ENCODE results near the gene AGFG2. TPM values are rescaled to one million over a fixed set of nuclear protein-coding genes. Genes with fewer than 3 reads are reported as not detected.

The AGFG2 gene
- total RNA-seq, 1 donor from 2014 or later, result 30.0 TPM

DNA sequence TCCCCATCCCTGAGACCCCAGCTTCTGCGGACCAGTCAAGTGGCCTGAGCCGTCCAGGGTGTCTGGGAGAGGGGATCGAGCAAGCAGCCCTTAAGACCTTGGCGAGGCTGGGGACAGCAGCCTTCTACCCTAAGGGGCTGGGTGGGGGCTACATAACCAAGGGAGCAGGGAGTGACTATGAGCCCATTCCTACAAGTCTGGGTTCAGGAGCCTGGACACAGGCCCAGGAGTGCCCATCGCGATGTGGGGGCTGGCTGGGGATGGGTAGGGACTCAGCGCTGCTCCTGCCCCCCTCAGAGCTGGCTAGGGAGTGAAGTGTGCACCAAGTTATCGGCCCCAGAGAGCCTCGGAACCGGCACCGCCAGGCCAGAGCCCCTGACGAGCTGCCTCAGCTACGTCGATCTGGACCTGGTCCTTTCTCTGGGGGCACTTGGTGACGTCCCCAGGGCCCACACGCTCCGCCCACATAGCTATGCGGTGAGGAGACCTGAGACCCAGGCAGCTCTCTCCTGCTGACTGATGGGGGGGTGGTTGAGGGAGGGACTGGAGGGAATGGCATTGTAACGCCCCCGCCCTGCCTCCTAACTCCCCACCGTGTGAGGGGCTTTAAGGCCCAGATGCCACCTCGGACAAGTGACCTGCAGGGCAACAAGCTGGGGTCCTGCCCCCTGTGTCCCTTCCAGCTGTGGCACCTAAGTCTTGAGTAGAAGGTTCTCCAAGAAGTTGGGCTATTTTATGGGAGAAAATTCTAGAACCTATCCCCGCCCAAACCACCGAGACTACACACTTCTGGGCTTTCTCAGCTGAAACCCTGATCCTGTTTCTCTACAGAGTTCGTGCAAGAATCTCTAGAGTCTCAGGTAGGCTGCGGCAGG lies 32.2 kb downstream of the AGFG2 start:
- H3K4me3 ChIP-seq, result no peak overlapping the region
- no peak overlapping the region for H3K27ac ChIP-seq
- DNase-seq (ENCODE audit: low spot score in 2 of 2), result no peak
- intact Hi-C loops (cut with DNase I), result no loop called here
- no peaks in the 10 kb centered on the region for H3K27me3 ChIP-seq
- H3K36me3 ChIP-seq, result peaks cover 14 to 23% of the 10 kb centered on the region in 2 donors
- peaks cover 0 to 10% of the 10 kb centered on the region in 2 donors for H3K4me1 ChIP-seq
- H3K9me3 ChIP-seq, result no peaks in the 10 kb centered on the region
- TF ChIP-seq, protein P1, sequence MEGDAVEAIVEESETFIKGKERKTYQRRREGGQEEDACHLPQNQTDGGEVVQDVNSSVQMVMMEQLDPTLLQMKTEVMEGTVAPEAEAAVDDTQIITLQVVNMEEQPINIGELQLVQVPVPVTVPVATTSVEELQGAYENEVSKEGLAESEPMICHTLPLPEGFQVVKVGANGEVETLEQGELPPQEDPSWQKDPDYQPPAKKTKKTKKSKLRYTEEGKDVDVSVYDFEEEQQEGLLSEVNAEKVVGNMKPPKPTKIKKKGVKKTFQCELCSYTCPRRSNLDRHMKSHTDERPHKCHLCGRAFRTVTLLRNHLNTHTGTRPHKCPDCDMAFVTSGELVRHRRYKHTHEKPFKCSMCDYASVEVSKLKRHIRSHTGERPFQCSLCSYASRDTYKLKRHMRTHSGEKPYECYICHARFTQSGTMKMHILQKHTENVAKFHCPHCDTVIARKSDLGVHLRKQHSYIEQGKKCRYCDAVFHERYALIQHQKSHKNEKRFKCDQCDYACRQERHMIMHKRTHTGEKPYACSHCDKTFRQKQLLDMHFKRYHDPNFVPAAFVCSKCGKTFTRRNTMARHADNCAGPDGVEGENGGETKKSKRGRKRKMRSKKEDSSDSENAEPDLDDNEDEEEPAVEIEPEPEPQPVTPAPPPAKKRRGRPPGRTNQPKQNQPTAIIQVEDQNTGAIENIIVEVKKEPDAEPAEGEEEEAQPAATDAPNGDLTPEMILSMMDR (IDR thresholded peaks at IDR 0.05), result no peak

DNA sequence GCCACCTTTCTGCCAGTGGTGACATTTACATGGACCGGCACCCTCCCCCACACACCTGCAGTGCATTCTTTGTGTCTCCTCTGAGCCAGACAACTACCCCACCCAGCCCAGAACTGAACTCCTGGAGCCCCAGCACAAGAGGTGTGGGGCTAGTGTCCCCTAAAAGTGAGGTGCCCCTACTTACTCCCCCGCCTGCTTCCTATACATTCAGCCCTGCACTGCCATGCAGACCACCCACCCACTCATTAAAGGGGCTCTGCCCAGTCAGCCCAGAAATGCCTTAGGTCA lies 32.8 kb downstream of the AGFG2 start:
- no peak overlapping the region for H3K4me3 ChIP-seq
- TF ChIP-seq, protein P1 (IDR thresholded peaks at IDR 0.05), result no peak
- no peak for DNase-seq (ENCODE audit: low spot score in 2 of 2)
- no peak overlapping the region for H3K27ac ChIP-seq
- H3K9me3 ChIP-seq, result no peaks in the 10 kb centered on the region
- H3K27me3 ChIP-seq, result no peaks in the 10 kb centered on the region
- peaks cover 0 to 10% of the 10 kb centered on the region in 2 donors for H3K4me1 ChIP-seq
- H3K36me3 ChIP-seq, result peaks cover 20 to 29% of the 10 kb centered on the region in 2 donors
- intact Hi-C loops (cut with DNase I), result no loop called here

DNA sequence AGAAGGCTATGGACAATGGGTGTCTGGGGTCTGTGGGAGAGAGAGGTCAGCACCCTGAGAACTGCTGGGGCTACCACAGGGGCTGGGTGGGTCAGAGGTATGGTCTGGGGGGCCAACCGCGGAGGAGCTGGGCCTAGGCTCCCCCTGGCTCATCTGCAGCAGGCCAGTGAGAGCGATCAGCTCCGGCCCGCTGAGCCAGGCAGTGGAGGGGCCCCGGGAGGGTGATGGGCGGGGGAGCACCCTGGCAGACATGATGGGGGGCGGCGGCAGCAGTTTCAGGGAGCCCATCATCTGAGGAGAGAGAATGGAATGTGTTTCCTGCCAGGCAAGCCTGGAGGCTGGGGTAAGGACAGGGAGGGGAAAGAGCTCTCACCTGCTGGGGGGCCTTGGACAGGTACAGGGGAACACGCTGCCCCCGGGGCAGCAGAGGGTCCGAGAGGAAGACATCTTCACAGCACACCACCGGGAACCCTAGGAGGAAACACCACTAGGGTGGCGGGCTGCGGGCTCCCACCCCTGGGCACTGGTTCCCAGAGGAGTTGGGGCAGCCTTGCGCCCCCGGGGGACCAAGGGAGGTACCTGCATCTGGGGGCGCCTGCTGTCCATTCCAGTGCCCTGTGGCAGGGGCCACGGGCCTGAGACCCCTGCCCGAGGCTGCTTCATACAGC lies 33.4 kb downstream of the AGFG2 start:
- Histone ChIP-seq H3K36me3 (peaks cover 25 to 35% of the 10 kb centered on the region in 2 donors), H3K9me3 (no peaks in the 10 kb centered on the region), H3K27me3 (no peaks in the 10 kb centered on the region), H3K4me3 (no peak overlapping the region), H3K27ac (no peak overlapping the region), H3K4me1 (peaks cover 0 to 10% of the 10 kb centered on the region in 2 donors)
- intact Hi-C loops (cut with DNase I), result no loop called here
- TF ChIP-seq, protein P1 (IDR thresholded peaks at IDR 0.05), result no peak
- DNase-seq (ENCODE audit: low spot score in 2 of 2), result no peak

DNA sequence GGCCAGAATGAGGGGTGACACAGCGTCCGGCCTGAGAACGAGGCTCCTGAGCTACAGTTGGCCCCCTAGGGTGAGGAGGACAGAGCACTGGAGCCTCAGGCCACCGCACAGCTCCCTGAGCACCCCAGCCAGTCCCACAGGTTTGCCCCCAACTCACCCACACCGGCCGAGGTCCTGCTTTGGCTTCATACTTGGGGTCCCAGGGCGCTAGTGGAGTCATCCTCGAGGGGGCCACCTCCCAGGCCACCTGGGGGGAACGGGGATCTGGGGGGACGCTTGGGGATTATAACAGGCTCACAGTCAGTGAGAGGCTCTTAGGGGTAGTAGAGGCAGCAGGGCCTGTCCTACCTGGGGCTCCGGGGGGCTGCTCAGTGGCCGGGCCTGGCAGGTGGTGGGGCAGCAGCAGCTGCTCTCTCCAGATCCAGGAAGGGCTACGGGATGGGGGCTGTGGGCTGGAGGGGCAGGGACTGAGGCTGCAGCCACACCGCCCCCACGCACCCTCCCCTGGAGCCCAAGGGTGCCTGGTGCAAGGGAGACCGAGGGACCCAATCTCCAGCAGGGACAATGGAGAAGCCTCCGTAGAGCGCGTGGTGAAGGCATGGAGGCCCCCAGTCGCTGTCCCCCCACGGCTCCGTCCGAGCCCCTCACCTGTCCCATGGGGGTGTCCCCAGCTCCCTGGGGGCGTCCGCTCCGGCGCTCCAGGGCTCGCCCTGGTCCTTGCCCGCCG lies 34.1 kb downstream of the AGFG2 start:
- Histone ChIP-seq H3K4me3 (no peak overlapping the region), H3K9me3 (no peaks in the 10 kb centered on the region), H3K27ac (no peak overlapping the region), H3K36me3 (peaks cover 32 to 42% of the 10 kb centered on the region in 2 donors), H3K27me3 (no peaks in the 10 kb centered on the region), H3K4me1 (peaks cover 0 to 10% of the 10 kb centered on the region in 2 donors)
- no peak for DNase-seq (ENCODE audit: low spot score in 2 of 2)
- intact Hi-C loops (cut with DNase I), result no loop called here
- TF ChIP-seq, protein P1 (IDR thresholded peaks at IDR 0.05), result no peak

DNA sequence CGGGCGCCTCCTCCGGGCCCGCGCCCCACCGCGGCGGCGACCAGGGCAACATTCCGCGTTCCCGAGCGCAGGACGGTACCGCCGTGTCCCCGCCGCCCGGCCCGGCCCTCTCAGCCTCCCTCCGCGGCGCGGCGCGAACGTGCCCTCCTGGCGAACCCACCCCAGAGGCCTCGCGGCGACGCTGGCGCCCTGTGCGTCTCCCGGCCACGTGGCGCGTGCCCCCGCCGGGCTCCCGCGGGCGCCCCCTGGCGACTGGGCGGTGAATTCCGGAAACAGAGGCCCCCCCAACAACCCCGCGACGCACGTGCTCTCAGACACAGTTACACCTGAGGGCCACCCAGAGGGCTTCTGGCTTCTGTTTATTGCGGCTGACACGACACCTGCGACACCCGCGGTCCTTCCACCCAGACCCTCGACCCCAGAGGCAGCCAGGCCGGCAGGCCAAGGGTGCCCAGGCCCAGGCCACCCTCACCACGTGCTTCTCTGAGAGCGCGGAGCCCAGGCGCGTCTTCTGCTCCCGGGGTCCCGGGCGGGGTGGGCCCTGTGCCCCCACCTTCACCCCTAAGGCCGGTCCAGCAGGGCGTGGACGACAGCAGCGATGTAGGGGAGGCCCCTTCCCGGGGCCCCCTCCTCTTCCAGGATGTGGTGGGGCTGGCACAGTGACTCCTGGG lies 34.8 kb downstream of the AGFG2 start, which contains the start of gene SAP25:
TSS of gene SAP25 (minus strand) at position 210 of the 671 bp plus-strand sequence. CDS start at position 52, 158 bp downstream.
- TF ChIP-seq, protein P1 (IDR thresholded peaks at IDR 0.05), result no peak
- Histone ChIP-seq H3K36me3 (peaks cover 39 to 49% of the 10 kb centered on the region in 2 donors), H3K27me3 (no peaks in the 10 kb centered on the region)

More for the DNA sequence above, 34.8 kb downstream of the AGFG2 start, which contains the start of gene SAP25:
- Histone ChIP-seq H3K4me3 (no peak within 1 kb of the TSS), H3K27ac (no peak within 1 kb of the TSS), H3K4me1 (peaks cover 0 to 10% of the 10 kb centered on the region in 2 donors), H3K9me3 (no peaks in the 10 kb centered on the region)
- intact Hi-C loops (cut with DNase I), result no loop called here
- no peak for DNase-seq (ENCODE audit: low spot score in 2 of 2)

Measured in ascending aorta (tissue), 2 donors.